ENCODE measurements around the gene RUBCNL.

The RUBCNL gene

DNA sequence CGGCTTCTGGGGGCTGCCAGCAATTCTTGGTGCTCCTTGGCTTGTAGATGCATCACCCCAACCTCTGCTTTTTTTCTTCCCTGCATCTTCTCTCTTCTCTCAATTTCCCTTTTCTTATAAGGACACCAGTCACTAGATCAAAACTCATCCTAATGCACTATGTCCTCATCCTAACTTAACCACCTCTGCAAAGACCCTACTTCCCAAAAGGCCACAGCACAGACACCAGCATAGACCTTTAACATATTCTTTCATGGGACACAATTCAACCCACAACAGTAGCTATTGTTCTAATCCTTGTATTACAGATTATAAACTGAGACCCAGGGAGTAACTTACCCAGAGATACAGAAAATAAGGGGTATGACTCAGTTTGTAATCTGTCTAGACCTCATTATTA lies 47.0 kb downstream of the RUBCNL start:
- DNase-seq, result no peak

DNA sequence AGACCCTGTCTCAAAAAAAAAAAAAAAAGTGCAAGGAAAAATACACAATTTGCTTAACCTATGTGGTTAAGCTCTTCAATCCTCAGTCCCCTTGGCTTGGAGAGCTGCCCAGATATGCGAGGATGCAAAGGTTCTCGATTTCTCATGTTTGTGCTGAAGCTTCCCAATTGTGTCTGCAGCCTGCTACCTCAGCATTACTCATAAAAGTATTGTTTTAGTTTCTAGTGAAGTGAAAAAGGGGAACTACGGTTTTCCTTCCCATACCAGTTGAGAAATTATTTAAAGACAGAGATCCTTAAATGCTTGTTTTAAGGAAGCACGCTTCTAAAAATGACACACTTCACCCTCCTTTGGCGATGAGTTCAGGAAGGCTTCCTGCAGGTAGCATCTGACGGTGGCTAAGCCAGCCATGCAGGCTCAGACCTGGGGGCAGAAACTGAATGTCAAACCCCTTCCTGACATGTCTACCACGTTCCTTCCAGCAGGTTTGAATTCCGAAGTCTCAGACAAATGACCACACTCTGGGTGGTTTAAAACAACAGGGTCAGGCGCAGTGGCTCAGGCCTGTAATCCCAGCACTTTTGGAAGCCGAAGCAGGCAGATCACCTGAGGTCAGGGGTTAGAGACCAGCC lies 47.9 kb downstream of the RUBCNL start:
- DNase-seq, result peak; percentile 18

DNA sequence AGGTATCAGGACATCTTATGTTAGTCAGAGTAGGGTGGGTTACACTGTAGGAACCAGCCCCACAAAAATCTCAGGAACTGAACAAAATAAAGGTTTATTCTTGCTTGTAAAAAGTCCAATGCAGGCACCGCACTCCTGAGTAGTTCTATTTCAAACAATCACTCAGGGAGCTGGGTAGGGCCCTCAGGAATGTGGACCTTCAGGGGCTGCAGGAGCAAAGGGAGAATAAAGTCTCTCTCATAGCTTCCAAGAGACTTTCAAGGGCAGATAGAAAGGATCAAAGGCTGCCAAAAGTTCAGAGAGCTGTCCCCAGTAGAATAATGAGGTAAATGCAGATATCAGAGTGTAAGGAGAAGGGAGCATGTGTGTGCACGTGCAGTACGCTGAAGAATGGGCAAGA lies 49.4 kb downstream of the RUBCNL start:
- no peak for DNase-seq

DNA sequence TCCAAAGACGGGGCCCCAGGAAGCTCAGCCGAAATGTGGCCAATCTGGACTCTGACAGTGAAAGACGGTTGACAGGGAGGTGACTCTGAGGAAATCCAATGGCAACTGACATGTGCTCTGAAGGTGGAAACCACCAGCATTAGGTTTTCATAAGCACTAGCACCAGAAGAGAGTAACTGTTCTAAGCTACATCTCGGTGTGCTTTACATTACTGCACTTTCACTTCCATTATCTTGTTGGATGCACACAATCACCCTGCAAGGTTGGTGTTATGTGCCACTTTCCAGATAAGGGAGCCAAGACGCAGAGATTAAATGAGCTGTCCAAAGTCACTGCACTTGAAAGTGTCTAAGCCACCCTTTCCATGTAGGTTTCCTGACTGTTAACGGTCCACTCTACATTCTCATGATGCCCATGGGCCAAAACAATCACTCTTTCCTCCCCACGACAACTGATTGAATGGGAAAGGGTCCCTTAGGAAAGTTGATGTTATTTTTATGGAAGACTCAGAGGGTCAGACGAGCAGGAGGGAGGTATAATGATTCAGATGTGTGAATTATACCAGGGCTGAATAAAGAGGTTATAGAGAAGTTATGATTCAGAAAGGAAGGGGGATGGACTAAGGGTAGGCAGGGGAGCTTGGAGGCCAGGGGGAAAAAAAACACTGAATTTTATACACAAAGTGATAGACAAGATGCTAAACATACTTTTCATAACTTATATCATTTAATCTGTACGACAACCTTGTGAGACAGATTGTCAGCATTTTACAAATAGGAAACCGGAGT lies 52.8 kb downstream of the RUBCNL start:
- no peak for DNase-seq

DNA sequence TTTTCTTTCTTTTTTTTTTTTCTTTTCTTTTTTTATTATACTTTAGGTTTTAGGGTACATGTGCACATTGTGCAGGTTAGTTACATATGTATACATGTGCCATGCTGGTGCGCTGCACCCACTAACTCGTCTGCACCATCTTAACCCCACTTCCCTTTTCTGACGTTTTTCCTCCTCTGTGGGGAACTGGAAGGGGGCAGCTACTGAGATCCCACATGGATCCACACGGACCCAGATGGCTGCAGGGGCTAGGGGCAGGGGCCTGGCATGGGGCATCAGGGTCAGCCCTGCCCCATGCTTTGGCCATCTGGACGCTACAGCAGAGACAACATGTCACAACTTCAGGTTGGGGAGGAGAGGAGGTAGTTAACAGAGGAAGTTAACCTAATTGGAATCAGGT lies 54.3 kb downstream of the RUBCNL start:
- DNase-seq, result no peak

DNA sequence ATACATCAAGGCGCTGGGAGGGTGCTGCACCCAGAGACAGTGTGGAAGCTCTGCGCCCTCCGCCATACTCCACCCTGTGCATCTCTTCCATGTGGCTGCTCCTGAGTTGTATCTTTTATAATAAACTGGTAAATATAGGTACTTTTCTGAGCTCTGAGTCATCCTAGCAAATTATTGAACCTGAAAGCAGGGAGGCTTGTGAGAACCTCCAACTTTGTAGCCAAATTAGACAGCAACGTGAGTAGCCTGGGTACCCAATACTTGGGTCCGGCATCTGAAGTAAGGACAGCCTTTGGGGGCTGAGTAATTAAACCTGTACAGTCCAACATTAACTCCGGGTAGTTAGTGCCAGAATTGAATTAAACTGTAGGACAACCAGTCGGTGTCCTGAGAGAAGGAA lies 57.4 kb downstream of the RUBCNL start:
- no peak for DNase-seq

DNA sequence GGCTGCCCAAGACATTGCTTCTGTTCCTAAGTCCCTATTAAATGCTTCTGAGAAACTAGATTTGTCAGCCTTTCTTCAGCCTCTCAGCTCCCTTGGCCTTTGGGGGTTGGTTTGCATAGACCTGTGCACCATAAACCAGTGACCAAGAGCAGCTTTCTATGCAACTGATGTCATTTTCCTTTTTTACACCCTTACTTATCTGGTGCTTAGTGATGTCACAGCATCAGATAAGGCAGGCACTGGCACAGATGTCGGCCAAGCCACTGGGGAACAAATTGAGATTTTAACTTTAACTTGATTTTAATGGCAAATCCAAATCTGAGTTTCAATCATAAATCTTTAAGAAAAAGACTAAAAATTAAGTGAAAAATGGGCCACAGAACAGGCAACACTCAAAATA lies 59.8 kb downstream of the RUBCNL start:
- no peak for DNase-seq

DNA sequence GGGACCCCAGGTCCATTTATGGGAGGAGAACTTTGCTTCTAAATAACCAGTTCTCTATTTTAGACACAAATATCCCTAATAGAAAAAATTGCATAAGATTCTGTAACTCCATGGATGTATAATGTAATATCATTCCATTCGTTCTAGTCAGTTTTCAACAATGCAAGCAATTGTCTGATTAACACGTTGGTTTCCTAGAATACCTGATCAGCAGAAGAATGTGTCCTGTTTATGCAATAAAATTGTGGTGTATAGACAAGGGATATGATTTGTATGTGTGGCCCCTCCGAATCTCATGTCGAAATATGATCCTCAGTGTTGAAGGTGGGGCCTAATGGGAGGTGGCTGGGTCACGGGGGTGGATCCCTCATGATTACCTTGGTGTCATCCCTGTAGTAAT lies 62.1 kb downstream of the RUBCNL start:
- DNase-seq, result no peak

DNA sequence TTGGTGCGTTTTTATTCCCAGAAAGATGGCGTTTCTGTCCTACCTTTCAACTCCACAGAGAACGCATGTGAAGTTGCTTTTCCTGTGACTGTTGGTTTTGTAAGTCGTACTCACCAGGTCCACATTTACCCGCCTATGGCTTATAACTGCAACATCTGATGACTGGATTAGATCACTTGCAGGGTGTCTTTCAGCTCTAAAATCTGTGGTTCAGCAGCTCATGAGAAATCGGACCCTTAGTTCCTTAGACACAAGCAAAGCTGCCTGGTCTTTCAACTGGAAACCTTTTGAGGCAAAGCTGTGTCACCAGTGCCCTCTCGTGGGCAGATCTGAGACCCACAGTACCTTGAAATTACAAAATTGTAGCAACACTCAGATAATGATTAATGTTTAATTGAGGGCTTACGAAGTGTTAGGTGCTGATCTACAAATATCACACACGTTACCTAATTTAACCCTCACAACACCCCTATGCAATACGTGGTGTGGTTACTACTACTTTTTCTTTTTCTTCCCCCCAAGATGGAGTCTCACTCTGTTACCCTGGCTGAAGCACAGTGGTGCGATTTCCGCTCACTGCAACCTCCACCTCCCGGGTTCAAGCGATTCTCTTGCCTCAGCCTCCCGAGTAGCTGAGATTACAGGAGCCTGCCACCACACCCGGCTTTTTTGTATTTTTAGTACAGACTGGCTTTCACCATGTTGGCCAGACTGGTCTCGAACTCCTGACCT lies 65.4 kb downstream of the RUBCNL start:
- DNase-seq, result peak; percentile 74

DNA sequence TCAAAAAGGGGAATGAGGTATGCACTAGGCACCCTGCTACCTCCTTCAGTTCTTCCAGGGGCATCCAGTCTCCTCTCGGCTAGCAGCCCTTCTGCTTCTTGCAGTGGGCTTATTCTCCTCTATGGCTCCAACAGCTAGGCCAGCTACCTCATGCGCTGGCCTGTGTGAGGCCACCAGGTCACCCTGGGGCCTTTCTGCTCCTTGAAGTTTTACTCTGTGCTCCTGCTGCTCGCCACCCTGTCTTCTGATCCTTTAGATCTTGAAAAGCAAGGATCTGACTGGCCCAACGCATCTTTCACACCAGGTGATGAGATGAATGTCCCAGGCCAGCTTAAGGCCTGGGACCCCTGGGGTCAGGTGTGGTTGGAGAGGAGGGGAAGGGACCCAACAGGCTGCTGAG lies 66.2 kb downstream of the RUBCNL start:
- no peak for DNase-seq

DNA sequence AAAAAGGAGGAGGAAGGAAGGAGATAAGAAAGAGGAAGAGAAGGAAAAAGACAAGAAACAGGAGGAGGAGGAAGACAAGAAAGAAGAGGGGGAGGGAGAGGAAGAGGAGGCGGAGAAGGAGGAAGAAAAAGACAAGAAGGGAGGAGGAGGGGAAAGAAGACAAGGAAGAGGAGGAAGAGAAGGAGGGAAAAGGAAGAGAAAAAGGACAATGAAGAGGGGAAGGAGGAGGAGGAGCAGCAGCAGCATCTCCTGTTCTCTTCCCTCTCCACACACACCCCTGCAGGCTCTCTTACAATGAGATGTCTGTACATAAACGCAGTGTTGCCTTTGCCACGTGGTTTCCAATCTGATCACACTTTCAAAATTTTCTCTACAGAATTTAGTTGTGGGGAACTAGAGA lies 66.6 kb downstream of the RUBCNL start:
- no peak for DNase-seq

DNA sequence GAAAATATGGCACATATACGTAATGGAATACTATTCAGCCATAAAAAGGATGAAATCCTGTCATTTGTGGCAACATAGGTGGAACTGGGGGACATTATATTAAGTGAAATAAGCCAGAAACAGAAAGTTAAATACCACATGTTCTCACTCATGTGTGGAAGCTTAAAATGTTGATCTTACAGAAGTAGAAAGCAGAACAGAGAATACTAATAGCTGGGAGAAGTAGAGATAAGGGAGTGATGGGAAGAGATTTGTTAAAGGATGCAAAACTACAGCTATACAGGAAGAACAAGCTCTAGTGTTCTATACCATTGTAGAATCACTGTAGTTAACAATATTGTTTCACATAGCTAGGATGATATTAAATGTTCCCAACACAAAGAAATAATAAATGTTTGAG lies 68.1 kb downstream of the RUBCNL start:
- no peak for DNase-seq

DNA sequence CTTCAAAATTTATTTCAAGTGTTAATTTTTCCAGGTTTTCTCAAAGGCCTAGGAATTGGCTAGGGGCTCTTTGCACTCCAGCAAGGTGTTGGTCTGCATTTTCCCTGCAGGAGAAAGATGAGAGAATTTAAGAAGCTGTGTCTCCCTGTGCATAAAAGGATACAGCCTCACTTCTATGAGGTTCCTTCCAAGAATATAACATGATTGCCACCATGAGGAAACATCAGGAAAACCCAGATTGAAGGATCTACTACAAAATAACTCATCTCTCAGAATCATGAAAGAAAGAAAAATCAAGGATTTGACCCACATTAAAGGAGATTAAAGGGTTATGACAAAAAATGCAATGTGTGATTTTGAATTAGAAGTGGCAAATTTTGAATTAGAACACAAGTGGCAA lies 69.9 kb downstream of the RUBCNL start:
- DNase-seq, result no peak

DNA sequence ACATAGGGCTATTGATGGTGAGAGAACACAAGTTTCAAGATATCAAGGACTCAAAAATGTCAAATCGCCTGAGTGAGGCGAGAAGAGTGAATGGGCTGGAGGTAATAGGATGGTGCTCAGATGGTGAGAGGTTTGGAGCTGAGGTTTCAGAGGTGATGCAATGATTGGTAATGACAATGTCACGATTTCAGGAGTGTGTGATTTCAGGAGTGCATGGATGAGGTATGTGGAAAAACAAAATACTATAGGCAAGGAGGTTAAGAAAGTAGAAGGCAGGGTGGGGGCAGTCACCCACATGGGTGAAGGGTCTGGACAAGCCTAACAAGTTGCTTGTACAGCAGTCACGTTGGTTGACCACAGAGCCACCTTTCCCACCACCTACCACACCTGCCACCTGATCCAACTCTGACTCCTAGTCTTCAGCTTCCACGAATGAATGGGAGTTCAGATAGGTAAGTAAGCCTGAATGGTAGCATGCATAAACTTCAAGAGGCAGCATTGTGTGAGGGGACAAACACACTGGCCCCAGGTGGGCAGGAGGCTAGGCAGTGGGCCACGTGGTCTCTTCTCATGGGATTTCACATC lies 71.5 kb downstream of the RUBCNL start:
- no peak for DNase-seq

DNA sequence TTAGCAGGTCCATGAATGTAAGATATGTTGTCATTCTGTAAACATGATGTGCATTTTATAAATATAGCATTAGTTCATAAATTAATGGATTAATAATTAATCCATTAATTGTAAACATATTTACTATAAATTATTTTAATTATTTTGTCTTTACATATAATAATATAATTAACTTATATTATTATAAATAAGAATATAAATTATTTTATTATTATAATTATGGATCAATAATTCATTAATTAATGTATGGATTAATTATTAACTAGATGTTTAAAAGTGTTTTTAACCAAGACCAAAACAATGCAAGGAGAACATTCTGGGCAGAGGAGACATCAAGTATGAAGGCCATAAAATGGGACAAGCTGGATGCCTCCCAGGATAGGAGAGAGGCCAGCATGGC lies 72.0 kb downstream of the RUBCNL start:
- DNase-seq, result no peak

DNA sequence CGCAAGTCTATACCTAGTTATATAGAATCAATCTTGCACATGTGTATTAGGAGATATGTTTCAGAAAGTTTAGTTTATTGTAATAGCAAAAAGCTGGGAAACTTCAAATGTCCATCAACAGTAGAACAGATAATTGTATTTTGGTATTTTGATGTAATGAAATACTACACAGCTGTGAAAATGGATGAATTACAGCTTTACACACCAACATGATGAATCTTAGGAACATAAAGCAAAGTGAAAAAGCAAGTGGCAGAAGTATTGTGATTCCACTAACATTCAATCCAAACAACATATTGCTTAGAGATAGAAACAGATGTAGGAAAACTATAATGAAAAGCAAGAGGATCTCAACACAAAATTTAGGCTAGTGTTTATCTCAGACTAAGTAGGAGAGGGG lies 72.5 kb downstream of the RUBCNL start:
- no peak for DNase-seq

DNA sequence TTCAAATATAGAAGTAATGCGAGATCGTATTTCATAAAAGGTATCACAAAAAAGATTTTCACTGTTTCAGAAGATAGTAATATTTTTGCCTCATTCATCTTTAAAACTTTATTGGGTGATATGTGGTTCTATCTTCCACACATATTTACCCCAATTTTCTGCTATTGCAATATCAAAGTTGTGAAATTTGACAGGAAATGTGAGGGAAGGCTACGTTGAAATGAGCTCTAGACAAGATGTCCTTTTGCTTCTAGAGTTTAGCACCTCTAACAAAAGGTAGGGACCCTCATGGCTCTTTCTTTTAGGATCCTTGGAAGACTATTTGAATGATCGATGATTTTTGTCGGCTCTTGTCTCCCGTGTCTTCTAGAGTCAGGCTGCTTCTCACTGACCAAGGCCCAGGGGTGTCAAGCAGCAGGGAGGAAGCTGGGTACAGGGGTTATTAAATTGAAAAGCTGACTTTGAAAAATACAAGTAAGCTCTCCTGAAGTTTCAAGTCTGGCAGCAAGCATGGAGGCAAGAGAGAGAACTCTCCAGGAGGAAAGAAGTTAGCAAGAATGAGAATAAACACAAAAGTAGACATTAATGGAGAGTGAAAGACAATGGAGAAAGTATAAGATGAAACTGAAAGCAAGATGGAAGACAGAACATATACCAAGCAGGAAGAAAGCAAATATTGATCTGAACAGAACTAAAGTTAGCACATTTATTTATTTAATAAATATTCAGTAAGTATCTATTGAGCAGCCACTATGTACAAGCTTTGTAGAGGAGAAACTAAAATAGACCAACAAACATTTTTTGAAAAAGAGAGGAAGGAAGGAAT lies 73.4 kb downstream of the RUBCNL start:
- no peak for DNase-seq

DNA sequence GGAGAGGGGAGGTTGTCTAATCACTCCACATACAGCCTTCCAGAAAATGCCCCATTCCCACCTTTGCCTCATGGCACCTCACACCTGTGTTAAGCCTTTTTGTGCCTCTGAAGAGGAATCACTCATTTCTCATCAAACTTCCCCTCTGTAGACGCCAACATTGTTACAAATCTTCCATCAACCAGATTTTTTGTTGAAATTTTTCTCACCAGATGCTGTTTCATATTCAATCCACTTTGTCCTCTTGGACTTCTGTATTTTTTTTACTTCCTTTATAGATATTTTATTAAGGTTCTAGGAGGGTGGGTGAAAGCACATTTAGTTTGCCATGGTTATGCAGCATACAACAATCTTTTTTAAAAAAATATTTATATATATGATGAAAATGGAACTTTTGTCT lies 74.0 kb downstream of the RUBCNL start:
- DNase-seq, result no peak

DNA sequence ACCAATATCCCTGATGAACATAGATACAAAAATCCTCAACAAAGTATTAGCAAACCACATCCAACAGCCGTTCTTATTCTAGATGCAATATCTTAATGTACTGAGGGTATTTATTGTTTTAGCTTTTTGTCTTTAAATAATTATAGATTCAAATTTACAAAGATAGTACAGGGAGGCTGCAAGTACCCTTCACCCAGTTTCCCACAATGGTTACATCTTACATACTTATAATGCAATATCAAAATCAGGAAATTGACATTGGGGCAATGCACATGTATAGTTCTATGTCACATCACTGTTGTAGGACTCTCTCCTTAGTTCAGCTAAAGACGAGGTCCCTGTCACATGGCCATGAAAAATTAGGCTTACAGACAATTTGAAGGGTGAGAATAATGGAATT lies 75.8 kb downstream of the RUBCNL start:
- DNase-seq, result no peak

DNA sequence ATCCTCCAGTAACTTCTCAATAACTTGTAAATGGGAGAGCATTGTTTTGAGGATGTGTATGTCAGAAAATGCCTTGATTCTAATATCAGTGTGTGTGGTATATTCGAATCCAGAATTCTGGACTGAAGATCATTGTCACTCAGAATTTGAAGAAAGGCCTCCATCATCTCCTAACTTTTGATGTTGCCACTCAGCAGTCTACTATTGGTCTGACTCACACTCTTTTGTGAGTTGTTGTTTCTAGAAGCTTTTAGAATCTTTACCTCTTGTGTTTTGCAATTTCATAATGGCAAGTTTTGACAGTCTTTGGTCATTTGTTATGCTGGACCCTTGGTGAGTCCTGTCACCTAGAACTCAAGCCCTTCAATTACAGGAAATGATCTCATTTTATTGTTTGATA lies 77.0 kb downstream of the RUBCNL start:
- DNase-seq, result no peak

DNA sequence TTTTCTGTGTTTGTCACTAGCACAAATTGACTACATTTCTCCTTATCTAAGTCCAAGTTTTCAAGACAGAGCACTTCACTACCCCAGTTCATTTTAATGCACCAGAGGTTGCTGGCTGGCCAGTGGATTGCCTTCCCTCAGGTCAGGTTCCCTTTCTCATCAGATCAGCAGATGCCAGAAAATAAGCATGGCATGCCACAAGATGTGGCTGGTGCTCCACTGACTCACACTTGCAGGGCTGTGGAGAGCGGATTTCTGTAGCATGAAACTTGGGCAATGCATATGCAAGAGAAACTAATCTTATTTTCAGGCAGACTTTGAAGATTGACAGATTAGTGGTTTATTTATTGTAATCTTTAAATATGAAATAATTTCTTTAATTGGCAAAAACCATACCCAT lies 79.5 kb downstream of the RUBCNL start:
- DNase-seq, result no peak

DNA sequence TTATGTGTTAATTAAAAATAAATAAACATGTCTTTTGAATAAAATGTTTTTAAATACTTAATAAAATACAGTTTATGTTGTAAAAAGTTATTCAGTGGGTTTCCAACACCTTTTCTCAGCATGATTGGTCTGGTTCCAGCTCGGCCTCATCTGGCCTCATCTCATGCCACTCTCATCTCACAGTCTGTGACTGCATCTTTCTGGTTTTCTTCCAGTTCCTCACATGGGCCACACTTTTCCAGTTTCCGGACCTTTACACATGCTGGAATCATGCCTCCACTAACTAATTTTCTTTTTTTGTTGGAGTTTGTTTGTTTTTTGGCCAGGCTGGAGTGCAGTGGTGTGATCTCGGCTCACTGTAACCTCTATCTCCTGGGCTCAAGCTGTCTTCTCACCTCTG lies 82.5 kb downstream of the RUBCNL start:
- no peak for DNase-seq
